ENCODE data around the gene LEMD2. TPM values are rescaled to one million over a fixed set of nuclear protein-coding genes. Genes with fewer than 3 reads are reported as not detected.

Gene LEMD2
- total RNA-seq, 4 donors from 2014 or later = 50.0 to 76.6 (median 64.6) TPM

DNA sequence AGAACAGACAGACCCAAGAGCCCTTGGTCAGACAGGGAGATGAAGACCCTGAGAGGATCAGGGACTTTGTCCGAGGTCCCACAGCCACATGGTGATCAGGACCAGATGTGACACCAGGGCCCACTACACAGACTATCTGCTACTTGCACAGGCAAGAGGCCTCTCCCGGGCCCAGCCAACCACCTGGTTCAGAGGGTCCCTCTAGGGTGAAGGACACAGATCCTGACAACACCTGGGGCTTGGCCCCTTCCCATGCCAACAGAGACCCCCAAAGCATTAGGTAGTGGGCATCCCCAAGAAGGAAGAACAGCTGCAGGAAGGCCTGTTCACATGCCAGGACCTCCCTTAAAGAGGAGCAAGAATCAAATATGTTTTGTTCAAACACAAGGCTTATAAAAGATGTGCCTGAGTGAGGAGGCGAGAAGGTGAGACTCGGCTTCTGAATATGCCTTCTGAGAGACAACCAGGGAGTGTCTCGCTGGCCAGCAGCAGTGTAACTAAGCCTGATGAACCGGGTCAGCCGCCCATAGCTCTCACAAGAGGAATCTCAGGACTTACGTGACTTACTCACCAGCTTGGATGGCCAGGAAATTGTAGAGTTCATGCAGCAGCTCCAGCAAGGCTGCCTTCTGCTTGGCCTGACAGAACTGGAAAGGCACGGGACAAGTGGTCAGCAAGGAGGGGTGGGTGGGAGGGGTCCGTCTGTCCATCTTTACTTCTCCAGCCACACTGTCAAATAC, 5.0 kb downstream of the LEMD2 start:
- intact Hi-C loops (cut with DNase I) = no loop called here
- Histone ChIP-seq H3K27me3 (no peaks in the 10 kb centered on the region), H3K4me1 (peaks cover 29 to 32% of the 10 kb centered on the region in 2 donors), H3K9me3 (no peaks in the 10 kb centered on the region), H3K27ac (no peak overlapping the region), H3K36me3 (peaks cover 40 to 58% of the 10 kb centered on the region in 2 donors), H3K4me3 (replicated peaks in 1 of 3) (no peak overlapping the region)
- TF ChIP-seq, protein P1, sequence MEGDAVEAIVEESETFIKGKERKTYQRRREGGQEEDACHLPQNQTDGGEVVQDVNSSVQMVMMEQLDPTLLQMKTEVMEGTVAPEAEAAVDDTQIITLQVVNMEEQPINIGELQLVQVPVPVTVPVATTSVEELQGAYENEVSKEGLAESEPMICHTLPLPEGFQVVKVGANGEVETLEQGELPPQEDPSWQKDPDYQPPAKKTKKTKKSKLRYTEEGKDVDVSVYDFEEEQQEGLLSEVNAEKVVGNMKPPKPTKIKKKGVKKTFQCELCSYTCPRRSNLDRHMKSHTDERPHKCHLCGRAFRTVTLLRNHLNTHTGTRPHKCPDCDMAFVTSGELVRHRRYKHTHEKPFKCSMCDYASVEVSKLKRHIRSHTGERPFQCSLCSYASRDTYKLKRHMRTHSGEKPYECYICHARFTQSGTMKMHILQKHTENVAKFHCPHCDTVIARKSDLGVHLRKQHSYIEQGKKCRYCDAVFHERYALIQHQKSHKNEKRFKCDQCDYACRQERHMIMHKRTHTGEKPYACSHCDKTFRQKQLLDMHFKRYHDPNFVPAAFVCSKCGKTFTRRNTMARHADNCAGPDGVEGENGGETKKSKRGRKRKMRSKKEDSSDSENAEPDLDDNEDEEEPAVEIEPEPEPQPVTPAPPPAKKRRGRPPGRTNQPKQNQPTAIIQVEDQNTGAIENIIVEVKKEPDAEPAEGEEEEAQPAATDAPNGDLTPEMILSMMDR (IDR thresholded peaks at IDR 0.05) = no peak
- TF ChIP-seq POLR2A (IDR thresholded peaks at IDR 0.05) = no peak
- 90 to 92% methylated on average over 10 of the region's 10 CpGs for WGBS, 2 donors
- no peak for DNase-seq

DNA sequence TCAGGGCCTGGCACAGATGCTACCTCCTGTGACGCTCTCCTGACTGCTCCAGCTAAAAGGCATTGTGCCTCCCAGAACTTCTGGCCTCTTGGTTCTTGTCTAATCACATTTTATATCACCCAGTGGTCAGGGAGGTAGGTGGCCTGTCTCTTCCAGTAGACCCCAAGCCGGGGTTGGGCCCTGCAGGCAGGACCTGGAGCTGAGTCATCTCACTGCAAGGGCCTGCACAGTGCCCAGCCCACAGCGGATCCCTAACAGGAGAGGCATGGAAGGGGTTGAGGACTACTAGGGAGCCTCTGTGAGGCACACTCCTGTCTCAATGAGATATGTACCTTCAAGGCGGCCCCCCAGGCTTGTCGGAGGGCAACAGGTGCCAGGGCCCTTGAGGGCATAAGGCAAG, 6.4 kb downstream of the LEMD2 start:
- DNase-seq = no peak
- Histone ChIP-seq H3K27me3 (no peaks in the 10 kb centered on the region), H3K36me3 (peaks cover 54 to 72% of the 10 kb centered on the region in 2 donors), H3K27ac (no peak overlapping the region), H3K9me3 (no peaks in the 10 kb centered on the region), H3K4me1 (peaks cover 24 to 26% of the 10 kb centered on the region in 2 donors), H3K4me3 (replicated peaks in 1 of 3) (no peak overlapping the region)
- intact Hi-C loops (cut with DNase I) = no loop called here
- WGBS, 2 donors = 94 to 99% methylated on average over 4 to 5 of the region's 5 CpGs
- no peak for TF ChIP-seq POLR2A (IDR thresholded peaks at IDR 0.05)
- TF ChIP-seq, protein P1 (IDR thresholded peaks at IDR 0.05) = no peak

DNA sequence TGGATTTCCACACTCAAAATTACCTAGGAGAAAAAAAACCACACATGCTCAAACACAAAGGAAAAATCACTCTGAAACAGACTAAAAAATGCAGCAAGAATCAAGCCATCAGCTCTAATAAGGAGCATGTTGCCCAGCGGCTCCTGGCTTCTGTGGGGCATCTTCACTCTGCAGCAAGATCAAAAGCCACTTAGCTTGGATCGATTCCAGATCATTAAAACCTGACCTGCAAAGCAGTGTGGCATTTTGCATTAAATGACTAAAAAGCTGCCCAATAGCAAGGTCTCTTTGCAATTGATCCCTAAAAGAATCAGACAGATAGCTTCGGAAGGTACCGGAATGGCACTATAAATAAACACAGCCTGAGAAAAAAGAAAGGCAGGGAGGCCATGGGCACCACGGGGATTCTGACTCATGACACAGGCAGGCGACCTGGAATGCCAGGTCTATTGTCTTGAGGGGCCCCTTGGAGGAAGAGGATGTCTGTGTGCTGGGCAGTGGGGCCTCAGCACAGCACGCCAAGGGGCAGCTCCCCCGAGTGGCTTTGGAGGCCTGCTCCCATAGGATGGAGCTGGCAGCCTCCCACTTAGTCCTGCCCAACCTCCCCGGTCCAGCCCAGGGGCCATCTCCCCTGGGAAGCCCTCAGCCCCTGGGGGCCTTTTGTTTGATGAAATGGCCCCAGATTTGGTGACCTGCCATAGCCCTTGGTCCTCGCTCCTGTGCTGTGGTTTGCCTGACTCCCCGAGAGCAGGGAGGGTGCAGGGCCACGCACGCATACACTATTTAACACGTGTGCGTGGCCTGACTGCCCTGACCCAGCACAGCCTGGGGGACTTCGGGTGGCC, 7.6 kb downstream of the LEMD2 start:
- WGBS, 2 donors = 79 to 81% methylated on average over 10 to 16 of the region's 16 CpGs
- Histone ChIP-seq H3K36me3 (peaks cover 66 to 82% of the 10 kb centered on the region in 2 donors), H3K27me3 (no peaks in the 10 kb centered on the region), H3K9me3 (no peaks in the 10 kb centered on the region), H3K27ac (no peak overlapping the region), H3K4me1 (peaks cover 12 to 14% of the 10 kb centered on the region in 2 donors), H3K4me3 (replicated peaks in 1 of 3) (no peak overlapping the region)
- intact Hi-C loops (cut with DNase I) = no loop called here
- DNase-seq = no peak
- TF ChIP-seq POLR2A (IDR thresholded peaks at IDR 0.05) = no peak
- TF ChIP-seq, protein P1 (IDR thresholded peaks at IDR 0.05) = no peak

DNA sequence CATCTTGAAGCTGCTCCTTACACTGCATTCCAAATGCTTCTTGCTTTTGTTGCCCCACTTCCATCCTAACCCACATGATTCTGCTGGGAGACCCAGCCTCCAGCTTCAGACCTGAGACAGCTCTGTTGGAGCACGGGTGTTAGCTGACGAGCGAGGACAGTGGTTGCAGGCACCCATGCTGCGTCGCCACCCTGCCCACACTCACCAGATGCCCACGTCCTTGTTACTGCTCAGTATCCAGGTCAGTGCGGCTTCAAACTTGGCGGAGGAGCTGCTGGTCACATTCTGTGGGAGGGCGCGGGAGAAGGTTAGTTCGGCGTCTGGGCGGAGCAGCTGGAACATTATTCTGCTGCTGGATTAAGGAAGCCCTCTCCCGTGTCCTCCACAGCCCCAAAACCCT, 9.0 kb downstream of the LEMD2 start:
- no peak for TF ChIP-seq POLR2A (IDR thresholded peaks at IDR 0.05)
- TF ChIP-seq, protein P1 (IDR thresholded peaks at IDR 0.05) = no peak
- WGBS, 2 donors = 87 to 90% methylated on average over 14 of the region's 14 CpGs
- no peak for DNase-seq
- Histone ChIP-seq H3K27me3 (no peaks in the 10 kb centered on the region), H3K27ac (no peak overlapping the region), H3K4me1 (no peaks in the 10 kb centered on the region), H3K36me3 (peaks cover 79 to 94% of the 10 kb centered on the region in 2 donors), H3K4me3 (replicated peaks in 1 of 3) (no peak overlapping the region), H3K9me3 (no peaks in the 10 kb centered on the region)
- intact Hi-C loops (cut with DNase I) = loop anchor here (10.0 kb wide), 1 partner anchor 45 kb away; no protein-coding TSS in a partner anchor

Data from thyroid gland (tissue), 4 donors.